PFSK-1 (cell line): ENCODE results near the gene SPOCD1.

ENCODE experiments used
- FOXP2 ChIP-seq: optimal IDR thresholded peaks from 2 replicates; pipeline ENCODE3; 2011; ENCODE audit warnings: borderline replicate concordance, control low read depth, inconsistent platforms; ENCODE audit not compliant: insufficient read depth; ENCODE audit errors: extremely low read length, extremely low read depth
- POLR2AphosphoS5 ChIP-seq: IDR thresholded peaks from 2 replicates; pipeline ENCODE4 v1.6.1; 2012; ENCODE audit warnings: low read depth, mild to moderate bottlenecking, control low read depth, low read length, moderate library complexity
- REST ChIP-seq, 2 experiments: IDR thresholded peaks; 2 replicates each; pipeline versions ENCODE4 v1.6.1 to v1.8.0; 2011 to 2012; ENCODE audit warnings: low read depth in 2 of 2, low read length in 2 of 2, control low read depth in 1 of 2, inconsistent platforms in 1 of 2, mild to moderate bottlenecking in 1 of 2, moderate library complexity in 1 of 2; ENCODE audit not compliant: insufficient read depth in 1 of 2
- SIN3A ChIP-seq: IDR thresholded peaks from 2 replicates; pipeline ENCODE4 v1.6.1; 2012; ENCODE audit warnings: mild to moderate bottlenecking, low read length, moderate library complexity, borderline replicate concordance; ENCODE audit not compliant: insufficient read depth
- TAF1 ChIP-seq: IDR thresholded peaks from 2 replicates; pipeline ENCODE4 v1.6.1; 2012; ENCODE audit warnings: low read length, control low read depth, borderline replicate concordance; ENCODE audit not compliant: insufficient read depth

GRCh38 chr1:31804098-31804497, 11.7 kb downstream of the SPOCD1 start:
- no peak for TF ChIP-seq POLR2AphosphoS5
- TF ChIP-seq SIN3A, result no peak
- no peak for TF ChIP-seq TAF1
- no peak for TF ChIP-seq FOXP2
- no peak for TF ChIP-seq REST (IDR thresholded peaks at IDR 0.05; ENCODE audit: insufficient read depth in 1 of 2, low read depth in 2 of 2, low read length in 2 of 2)
